ENCODE measurements around the gene BRME1.

The BRME1 gene

DNA sequence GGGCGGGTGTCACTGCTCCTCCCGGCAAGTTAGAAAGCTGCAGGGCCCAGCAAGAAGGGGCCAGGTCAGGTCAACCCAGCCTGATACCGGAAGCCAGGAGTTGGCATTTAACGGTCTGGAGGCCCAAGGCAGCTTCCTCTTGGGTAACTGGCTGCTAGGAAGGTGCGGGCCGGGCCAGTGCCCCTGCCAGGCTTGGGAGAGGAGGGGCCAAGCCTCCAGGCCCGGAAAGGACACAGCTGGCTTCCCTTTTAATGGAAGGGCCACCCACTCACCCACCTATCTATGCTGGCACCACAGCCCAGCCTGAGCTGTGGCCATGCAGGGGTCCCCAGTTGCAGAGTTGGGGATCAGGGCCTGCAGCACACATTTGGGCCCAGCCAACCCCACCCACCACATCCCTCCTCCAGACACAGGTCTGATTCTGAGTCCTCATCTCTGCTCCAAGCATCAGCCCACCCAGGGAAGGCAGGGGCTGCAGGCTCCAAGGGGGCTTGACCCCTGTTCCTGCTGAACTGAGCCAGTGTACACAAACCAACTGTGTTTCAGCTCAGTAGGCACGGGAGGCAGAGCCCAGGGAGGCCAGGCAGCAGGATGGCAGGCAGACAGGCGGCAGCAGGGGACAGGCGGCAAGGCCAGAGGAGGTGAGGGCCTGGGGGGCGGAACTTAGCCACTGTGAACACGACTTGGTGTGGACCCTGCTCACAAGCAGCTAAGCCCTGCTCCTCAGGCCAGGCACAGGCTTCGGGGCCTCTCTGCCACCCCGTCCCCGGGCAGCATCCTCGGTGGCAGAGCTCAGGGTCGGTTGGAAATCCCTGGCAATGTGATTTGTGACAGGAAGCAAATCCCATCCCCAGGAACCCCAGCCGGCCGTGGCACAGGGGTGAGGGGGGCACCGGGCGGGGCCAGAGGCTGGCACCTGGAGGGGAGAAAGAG lies 69.9 kb downstream of the BRME1 start:
- H3K27ac ChIP-seq: peak overlapping the region; percentile 99
- H3K4me1 ChIP-seq (ENCODE audit: control insufficient read depth in 1 of 2, insufficient read depth in 1 of 2, low read depth in 1 of 2, low read length in 1 of 2): peaks cover 82 to 85% of the 10 kb centered on the region in 2 experiments
- no peaks in the 10 kb centered on the region for H3K27me3 ChIP-seq
- TF ChIP-seq, protein P1, sequence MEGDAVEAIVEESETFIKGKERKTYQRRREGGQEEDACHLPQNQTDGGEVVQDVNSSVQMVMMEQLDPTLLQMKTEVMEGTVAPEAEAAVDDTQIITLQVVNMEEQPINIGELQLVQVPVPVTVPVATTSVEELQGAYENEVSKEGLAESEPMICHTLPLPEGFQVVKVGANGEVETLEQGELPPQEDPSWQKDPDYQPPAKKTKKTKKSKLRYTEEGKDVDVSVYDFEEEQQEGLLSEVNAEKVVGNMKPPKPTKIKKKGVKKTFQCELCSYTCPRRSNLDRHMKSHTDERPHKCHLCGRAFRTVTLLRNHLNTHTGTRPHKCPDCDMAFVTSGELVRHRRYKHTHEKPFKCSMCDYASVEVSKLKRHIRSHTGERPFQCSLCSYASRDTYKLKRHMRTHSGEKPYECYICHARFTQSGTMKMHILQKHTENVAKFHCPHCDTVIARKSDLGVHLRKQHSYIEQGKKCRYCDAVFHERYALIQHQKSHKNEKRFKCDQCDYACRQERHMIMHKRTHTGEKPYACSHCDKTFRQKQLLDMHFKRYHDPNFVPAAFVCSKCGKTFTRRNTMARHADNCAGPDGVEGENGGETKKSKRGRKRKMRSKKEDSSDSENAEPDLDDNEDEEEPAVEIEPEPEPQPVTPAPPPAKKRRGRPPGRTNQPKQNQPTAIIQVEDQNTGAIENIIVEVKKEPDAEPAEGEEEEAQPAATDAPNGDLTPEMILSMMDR (IDR thresholded peaks at IDR 0.05): peak; percentile 63
- H3K4me3 ChIP-seq (ENCODE audit: low read depth in 1 of 2, low read length in 1 of 2): peak overlapping the region; percentile 82 to 84
- peaks cover 28% of the 10 kb centered on the region for H3K36me3 ChIP-seq
- no peaks in the 10 kb centered on the region for H3K9me3 ChIP-seq

DNA sequence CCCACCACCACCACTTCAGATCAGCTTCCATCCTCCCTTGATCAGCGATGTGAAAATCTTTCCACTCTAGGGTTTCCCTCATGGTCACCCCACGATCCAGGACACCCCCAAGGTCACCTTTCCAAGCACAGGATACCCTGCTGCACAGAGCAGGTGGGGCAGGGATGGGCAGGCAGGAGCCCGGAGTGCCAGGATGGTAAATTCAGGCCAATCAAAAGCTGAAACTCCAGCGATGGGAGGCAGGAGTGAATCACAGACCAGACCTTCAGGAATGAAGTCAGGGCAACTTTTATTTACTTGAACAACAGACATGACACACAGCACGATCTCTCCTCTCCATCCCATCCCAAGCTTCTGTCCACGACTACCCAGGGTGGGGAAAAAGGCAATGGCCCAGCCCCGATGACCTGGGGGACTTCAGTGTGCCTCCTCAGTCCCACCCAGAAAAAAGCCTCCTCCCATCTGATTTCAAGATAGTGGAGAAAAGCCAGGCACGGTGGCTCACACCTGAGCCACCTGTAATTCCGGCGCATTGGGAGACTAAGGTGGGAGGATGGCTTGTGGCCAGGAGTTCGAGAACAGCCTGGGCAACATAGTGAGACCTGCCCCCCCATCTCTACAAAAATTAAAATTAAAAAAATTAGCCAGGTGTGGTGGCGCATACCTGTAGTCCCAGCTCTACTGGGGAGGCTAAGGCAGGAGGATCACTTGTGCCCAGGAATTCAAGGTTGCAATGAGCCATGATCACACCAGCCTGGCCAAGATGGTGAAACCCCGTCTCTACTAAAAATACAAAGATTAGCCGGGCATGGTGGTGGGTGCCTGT lies 71.5 kb downstream of the BRME1 start:
- Histone ChIP-seq H3K4me1 (ENCODE audit: control insufficient read depth in 1 of 2, insufficient read depth in 1 of 2, low read depth in 1 of 2, low read length in 1 of 2) (peaks cover 68 to 71% of the 10 kb centered on the region in 2 experiments), H3K27ac (peak overlapping the region; percentile 99), H3K4me3 (ENCODE audit: low read depth in 1 of 2, low read length in 1 of 2) (peak overlapping the region; percentile 82 to 84), H3K9me3 (no peaks in the 10 kb centered on the region), H3K27me3 (no peaks in the 10 kb centered on the region), H3K36me3 (peaks cover 41% of the 10 kb centered on the region)
- TF ChIP-seq, protein P1 (IDR thresholded peaks at IDR 0.05): no peak

DNA sequence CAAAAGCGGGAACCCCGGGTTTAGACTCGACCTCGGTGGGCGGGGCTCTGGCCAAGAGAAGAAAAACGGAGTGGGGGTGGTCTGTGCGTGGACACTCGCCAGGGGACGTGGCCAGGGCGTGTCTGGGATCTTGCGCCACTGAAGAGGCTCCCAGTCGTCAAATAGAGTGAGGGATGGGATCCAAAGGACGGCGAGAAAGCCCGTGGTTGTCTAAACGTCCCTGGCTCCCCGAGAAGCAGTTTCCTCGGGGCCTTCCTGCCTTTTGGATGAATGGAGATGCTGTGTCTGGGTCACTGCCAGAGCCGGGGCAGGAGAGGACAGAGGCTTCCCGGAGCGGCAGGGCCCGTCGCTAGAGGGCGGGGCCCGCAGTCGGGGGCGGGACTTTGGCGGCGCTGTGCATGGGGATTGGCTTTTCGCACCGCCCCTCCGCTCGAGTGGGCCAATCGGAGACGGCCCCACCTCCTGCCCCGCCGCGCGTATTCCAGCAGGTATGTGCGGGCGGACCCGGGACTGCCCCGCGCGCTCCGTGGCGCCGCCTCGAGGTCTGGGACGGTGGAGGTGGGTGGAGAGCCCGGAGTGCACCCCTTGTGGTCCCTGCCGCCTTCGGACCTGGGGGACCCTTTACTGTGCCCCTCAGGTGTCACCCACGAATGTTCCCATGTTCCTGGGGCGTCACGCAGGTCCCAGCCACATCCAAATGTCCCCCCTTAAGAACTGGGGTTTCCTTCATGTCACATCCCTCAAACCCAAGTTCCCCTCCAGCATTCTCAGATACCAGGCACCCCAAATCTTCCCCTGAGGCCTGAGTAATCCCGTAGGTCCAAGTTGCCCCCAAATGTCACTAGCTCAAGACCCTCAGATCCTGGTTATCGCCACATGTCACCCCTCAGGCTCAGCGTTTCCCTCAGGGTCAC lies 72.3 kb downstream of the BRME1 start:
- Histone ChIP-seq H3K4me1 (ENCODE audit: control insufficient read depth in 1 of 2, insufficient read depth in 1 of 2, low read depth in 1 of 2, low read length in 1 of 2) (peaks cover 60 to 62% of the 10 kb centered on the region in 2 experiments), H3K4me3 (ENCODE audit: low read depth in 1 of 2, low read length in 1 of 2) (peak overlapping the region; percentile 82 to 84), H3K27me3 (no peaks in the 10 kb centered on the region), H3K9me3 (no peaks in the 10 kb centered on the region), H3K27ac (peak overlapping the region; percentile 99), H3K36me3 (peaks cover 41% of the 10 kb centered on the region)
- TF ChIP-seq, protein P1 (IDR thresholded peaks at IDR 0.05): peak; percentile 83

All from neutrophil (primary cell).